HUDEP-2 (cell line): ENCODE results near the gene CBX5.
"Not testable (repeated sequence)": the region's sequence is repeated elsewhere in the genome, so short reads cannot be mapped to it uniquely, and the experiment has no call there.

Experiments
- DNase-seq, 76 experiments: peaks; one replicate each; lab custom pipeline; 2025; ENCODE audit not compliant: unreplicated experiment in 76 of 76; lab: John Stamatoyannopoulos, UW

CBX5 gene

GRCh38 chr12:54229624-54230212 lies 50.2 kb downstream of the CBX5 start:
- no peak for DNase-seq

GRCh38 chr12:54228471-54228870 lies 51.5 kb downstream of the CBX5 start:
- DNase-seq, result no peak

GRCh38 chr12:54227927-54228326 lies 52.0 kb downstream of the CBX5 start:
- not testable (repeated sequence) for DNase-seq

- DNase-seq, result no peak
Measured at GRCh38 chr12:54227376-54227775, 52.5 kb downstream of the CBX5 start.

GRCh38 chr12:54225666-54226065 lies 54.3 kb downstream of the CBX5 start:
- DNase-seq, result no peak

GRCh38 chr12:54222609-54223008 lies 57.3 kb downstream of the CBX5 start:
- no peak for DNase-seq

GRCh38 chr12:54221402-54221984 lies 58.4 kb downstream of the CBX5 start:
- DNase-seq, result no peak

GRCh38 chr12:54220567-54220966 lies 59.4 kb downstream of the CBX5 start:
- no peak for DNase-seq

- DNase-seq, result peak in 53 of 76 experiments; percentile 1 to 69 (median 30)
Measured at GRCh38 chr12:54220092-54220557, 59.8 kb downstream of the CBX5 start.

- no peak for DNase-seq
Measured at GRCh38 chr12:54217774-54218241, 62.1 kb downstream of the CBX5 start.

- DNase-seq, result peak in 64 of 76 experiments; percentile 12 to 71 (median 49)
Measured at GRCh38 chr12:54216797-54217661, 62.9 kb downstream of the CBX5 start.

- peak in 3 of 76 experiments; percentile 3 to 11 (median 7) for DNase-seq
Measured at GRCh38 chr12:54215989-54216796, 63.7 kb downstream of the CBX5 start.

- DNase-seq, result peak in 73 of 76 experiments; percentile 46 to 94 (median 84)
Measured at GRCh38 chr12:54214553-54215406, 65.1 kb downstream of the CBX5 start.

GRCh38 chr12:54213079-54213478 lies 66.8 kb downstream of the CBX5 start:
- no peak for DNase-seq

- no peak for DNase-seq
Measured at GRCh38 chr12:54211920-54212319, 68.0 kb downstream of the CBX5 start.

GRCh38 chr12:54210400-54210790 lies 69.5 kb downstream of the CBX5 start:
- DNase-seq, result no peak

- DNase-seq, result no peak
Measured at GRCh38 chr12:54208591-54208990, 71.3 kb downstream of the CBX5 start.

GRCh38 chr12:54207539-54208294 lies 72.2 kb downstream of the CBX5 start:
- DNase-seq, result peak in 48 of 76 experiments; percentile 2 to 74 (median 36)

GRCh38 chr12:54206791-54207190 lies 73.1 kb downstream of the CBX5 start:
- DNase-seq, result no peak
